GM18951 (cell line): ENCODE results near the gene MON1A.
"Not testable (repeated sequence)": the region's sequence is repeated elsewhere in the genome, so short reads cannot be mapped to it uniquely, and the experiment has no call there.

ENCODE experiments used
- POLR2A ChIP-seq: IDR thresholded peaks from 4 replicates; pipeline ENCODE4 v1.6.1; 2011; ENCODE audit warnings: mild to moderate bottlenecking; ENCODE audit not compliant: insufficient read length, insufficient read depth; ENCODE audit errors: extremely low read depth
- in situ Hi-C: fragments of 300-500 bp; cut with MboI; formaldehyde crosslinking; loops from one replicate; pipeline ENCODE4 v1.12.0; 2022; ENCODE audit warnings: low sequenced_read_pairs, mixed read lengths, inconsistent platforms; ENCODE audit not compliant: unreplicated experiment

The MON1A gene

DNA sequence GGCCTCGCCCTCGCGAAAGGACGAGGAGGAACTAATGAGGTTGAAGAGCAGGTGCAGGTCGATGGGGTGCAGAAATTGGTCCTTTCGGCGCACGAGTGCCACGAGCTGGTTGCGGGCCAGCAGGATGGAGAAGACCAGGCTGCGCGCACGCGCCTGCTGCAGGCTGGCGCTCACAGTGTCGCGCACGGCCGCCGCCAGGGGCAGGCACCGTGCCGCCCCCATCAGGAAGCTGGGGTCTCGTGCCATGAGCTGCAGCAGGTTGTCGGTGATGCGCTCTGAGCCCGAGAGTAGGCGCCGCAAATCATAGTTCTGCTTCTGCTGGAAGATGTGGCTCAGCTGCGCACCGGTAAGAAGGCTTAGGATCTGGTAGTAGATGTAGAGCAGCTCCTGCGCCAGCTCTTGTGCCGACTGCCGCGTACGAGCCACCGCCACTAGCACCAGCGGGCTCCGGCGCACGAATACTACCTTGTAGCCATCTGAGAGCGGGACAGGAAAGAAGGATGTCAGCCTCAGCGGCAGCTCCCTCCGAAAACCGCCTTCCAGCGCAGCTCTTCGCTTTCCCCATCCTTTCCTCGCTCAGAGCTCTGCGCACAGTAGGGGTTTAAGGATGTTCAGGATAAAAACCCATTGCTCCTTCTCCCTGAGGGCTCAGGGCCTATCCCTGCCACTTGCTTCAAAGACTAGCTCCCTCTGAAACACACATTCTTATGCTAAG lies 19.0 kb downstream of the MON1A start:
- TF ChIP-seq POLR2A = no peak
- in situ Hi-C loops = no loop called here

DNA sequence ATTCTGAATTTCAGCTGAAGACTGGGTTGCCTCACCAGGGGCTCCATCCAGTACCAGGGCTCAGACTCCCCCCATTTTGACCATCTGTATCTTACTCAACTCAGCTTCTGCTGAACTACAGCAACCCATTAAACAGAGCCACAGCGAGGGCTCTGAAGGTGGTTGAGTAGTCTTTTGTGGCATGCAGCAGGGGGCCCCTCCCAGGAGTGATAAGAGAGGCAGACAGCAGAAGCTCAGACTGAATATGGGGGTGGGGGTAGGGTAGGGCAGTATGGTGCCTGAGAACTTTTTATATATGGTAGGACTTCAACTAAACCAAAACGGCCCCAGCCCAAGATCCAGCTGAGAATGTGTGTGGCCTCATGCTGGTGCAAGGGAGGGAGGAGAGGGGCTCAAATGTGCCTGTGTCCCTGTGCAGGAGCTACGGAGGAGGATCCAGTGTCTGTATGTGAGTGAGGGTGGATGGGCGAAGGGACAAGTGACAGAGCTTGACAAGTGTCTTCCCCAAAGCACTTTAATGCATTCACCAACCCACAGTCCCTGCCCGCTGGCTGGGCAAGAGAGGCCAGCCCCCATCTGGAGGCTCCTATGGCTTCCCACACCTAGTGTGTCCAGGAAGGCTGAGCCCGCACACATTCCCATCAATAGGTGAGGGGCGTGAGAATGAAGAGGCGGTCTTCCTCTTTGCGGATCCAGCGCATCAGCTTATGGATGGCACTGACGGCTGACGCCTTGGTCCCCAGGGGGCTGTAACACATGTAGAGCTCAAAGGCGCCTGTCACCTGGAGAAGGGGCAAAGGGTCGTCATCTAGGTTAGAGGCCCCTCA lies 21.0 kb downstream of the MON1A start:
- no peak for TF ChIP-seq POLR2A
- in situ Hi-C loops = no loop called here

DNA sequence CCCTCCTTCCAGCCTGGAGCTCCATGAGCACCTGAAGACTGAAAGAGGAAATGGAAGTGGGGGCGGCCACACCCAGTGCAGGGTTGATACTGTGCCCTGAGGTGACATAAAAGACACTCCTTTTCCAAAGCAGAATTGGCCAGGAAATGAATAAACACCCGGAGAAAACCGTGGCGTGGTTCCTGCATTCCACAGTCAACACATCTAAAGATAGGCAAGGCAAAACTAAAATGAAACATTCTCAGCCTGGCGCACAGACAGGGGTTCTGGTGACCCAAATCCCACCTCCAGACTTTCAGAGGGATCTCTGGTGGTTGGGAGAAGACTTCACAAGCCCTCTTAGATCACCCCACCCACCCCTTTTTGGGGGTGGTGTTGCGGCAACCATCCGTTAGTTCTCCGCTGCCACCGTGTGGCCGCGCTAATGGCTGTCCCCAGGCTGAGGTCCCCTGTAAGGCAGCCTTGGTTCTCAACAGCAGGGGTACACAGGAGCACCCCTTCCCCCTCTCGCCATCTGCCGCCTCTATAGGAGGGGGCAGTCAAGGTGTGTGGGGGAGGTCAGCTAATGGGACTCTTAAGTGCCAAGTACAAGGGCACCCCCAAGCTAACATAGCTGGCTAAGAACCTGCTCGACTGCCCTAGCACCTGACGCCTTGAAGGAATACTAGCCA lies 23.4 kb downstream of the MON1A start:
- TF ChIP-seq POLR2A = no peak
- in situ Hi-C loops = no loop called here

DNA sequence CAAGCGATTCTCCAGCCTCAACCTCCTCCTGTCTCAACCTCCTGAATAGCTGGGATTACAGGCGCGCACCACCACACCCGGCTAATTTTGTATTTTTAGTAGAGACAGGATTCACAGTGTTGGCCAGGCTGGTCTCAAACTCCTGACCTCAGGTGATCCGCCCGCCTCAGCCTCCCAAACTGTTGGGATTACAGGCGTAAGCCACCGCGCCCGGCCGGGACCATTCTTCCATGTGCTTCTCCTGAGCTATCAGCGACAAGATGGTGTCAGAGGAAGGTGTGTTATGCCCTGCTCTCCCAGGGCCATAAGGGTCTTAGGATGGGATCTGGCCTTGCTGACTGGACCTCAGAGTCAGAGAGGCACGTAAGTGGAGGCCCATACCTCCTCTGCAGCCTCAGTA lies 25.2 kb downstream of the MON1A start:
- in situ Hi-C loops = not testable (repeated sequence)

DNA sequence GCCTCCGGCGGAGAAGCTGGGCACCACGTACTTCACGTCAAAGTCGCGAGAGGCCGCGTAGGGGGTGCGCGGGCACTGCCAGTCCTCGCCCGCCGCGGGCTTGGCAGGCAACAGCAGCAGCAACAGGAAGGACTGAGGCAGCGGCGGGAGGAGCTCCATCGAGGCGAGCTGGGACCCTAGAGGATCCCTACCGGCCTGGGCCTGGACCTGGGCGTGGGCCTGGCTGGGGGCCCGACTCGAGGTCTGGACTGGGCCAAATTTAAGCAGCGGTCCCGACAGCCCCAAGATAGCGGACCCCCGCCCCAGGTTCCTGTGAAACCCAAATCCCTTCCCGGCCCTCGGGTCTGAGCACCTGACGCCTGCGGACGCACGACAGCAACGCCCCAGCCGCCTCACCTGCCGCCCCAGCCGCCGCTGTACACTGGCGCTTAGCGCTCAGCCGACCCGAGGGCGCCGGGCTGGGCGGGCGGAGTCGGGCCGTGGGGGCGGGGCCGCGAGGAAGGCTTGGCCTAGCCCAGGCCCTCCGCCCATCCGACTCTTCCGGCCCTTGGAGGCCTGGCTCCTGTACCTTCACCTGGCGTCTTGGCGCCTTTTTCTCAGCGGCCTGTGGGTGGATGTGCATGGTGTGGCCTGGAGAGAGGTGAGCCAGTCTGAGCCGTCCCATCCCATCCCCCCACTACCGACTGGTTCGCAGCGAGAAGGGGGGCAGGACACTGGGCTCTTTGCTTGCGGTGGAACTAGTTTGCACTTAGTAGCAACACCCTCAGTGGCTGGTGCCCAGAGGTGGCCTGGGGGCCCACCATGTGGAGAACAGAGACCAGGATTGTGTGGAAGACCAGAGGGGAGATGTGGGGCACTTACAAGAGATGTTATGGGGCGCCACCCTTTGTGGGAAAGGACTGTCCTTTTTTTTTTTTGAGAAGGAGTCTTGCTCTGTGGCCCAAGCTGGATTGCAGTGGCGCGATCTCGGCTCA lies 25.9 kb downstream of the MON1A start, which contains the start of gene MST1R:
Gene MST1R (minus strand): TSS at position 423 of the 974 bp plus-strand sequence. CDS start 264 bp downstream, at position 159.
- in situ Hi-C loops = no loop called here
- peak; percentile 63 for TF ChIP-seq POLR2A

DNA sequence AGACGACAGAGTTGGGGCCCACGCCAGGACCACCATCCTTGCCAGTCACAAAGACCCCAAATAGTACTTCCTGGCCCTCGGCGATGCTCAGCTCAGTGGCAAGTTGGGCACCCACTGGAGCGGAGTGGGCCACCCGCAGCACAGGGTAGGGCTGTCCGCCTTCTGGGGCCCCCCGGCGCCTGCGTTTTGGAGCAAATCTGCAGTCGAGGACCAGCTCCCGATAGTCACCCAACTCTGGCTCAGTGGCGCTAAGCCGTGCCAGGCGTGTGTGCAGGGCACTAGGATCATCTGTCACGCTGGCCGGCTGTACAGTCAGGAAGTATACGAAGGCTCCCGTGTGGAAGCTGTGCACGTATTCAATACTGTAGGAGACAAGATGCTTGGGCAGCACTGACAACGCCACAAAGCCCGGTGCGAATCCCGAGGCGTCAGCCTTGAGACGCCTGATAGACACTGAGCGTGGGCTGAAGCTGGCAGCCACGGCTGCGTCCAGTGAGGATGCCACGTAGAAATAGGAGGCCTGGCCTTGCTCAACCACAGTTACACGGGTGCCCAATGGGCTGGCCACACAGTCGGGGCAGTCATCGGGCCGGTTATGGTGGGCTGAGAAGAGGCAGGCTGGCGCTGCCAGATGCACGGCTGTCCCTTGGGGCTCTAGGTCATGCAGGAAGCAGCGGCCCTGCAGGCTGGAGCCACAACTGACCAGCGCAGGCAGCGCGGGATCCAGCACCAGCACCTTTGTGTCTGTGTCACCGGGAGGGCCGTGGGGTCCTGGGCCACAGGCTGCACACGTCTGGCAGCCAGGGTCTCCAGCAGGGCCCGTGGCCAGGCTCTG lies 26.9 kb downstream of the MON1A start:
- in situ Hi-C loops = no loop called here
- TF ChIP-seq POLR2A = no peak

DNA sequence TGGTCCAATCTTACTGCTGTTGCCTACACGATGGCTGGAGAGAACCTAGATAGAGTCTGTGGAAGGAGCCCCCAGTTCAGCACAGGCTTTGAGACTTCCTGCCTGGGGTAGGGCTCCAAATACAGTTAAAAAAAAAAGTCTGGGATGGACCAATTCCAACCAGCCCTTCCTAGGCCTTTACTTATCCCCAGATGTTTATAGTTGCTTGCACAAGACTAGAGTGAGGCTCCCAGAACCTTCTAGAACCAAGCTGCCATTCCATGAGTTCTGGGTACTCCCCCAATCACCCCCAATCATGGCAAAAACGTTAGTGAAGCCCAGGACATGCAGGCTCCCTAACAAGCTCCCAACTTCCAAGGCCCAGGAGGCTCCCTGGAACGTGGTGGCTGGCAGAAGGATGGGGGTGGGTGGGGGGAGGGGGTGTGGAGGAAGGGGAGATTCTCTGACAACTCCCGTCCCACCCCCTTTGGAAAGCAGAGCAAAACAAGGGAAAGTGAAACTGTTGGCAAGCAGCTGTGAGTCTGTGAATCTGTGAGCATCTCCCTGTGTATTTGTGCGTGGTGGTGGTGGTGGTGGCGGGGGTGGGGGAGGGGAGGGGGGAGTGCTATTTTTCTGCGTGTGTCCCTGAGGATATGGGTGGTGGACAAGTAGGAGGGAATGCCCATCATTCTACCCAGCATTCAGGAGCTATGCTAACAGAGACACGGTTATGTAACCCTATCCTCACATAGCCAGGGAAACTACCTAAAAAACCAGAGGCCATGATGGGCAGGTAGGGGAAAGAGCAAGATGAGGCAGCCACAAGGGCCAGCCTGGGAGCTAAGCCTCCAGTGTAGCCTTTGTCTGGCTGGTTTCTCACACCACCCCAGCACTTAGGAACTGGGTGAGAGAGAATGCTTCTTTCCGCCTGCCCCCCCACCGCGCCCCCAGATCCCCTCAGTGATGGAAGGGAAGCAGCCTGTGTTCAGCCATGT lies 28.0 kb downstream of the MON1A start:
- no peak for TF ChIP-seq POLR2A
- in situ Hi-C loops = no loop called here

DNA sequence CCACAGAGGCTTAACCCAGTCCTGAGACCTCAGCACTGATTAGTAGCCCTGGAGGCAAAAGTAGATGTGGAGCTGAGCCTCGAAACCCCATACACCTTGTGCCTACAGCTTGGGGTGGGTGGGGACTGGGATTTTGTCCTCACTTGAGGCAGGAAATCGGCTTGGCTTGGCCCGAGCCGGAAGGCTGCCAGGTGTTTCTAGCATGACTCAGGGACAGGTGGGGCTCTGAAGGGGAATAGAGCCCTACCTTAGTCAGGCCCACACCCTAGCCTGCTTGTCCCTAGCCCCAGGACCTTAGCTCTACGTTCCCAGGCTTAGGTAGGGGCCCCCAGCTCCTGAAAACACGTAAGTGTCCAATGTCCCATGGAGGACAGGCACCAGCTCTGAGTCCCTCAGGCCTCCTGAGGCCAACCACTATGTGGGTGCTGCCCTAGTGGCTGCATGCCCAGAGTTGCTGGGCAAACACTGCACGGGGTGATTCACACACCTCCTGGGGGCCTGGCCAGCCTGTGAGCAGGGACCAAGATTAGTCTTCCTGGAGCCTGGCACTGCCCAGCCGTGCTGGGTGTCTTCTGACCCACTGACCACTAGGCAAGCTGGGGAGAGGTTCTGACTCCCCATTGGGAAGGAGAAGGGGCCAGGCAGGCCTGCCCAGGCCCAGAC lies 29.0 kb downstream of the MON1A start:
- no peak for TF ChIP-seq POLR2A
- in situ Hi-C loops = no loop called here

DNA sequence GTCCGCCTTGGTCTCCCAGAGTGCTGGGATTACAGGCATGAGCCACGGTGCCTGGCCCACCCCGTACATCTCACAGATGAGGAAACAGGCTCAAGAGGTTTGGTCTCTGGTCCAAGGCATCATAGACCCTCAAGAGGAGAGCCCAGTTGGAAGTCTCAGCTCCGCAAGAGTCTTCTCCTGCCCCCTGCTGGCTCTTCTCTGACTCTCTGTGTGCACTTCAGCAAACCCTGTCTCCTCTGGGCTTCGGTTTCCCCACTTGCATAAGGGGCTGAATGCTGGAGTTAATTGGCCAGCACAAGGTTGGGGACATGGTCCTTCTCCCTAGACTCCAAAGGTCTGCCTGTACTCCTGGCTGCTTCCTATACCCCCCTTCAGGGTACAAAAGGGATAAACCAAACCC lies 29.8 kb downstream of the MON1A start:
- no peak for TF ChIP-seq POLR2A
- in situ Hi-C loops = no loop called here

DNA sequence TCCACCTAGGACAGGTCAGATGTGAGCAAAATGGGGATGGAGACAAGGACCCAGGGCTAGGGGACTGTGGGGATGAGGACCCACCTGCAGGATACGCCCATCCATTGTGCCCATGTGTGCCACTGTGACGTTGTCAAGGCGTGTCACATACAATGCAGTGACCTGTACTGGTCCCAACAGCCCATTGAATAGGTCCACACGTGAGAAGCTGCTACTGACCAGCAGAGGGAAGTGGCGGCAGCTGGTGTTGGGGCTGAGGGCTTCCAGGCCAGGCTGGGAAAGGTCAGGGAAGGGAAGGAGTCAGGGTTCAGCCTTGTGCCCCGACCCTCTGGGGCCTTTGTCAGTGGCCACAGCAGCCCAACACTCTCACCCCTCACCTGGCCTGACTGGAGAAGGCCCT lies 30.6 kb downstream of the MON1A start:
- no peak for TF ChIP-seq POLR2A
- in situ Hi-C loops = no loop called here
